ENCODE data around the gene ANAPC2. TPM values are rescaled to one million over a fixed set of nuclear protein-coding genes. Genes with fewer than 3 reads are reported as not detected.
A peak's percentile ranks its signal among the peaks of the same experiment; 100 is the strongest.

ANAPC2 gene
- total RNA-seq, 1 experiment from 2014 or later: 23.1 TPM

GRCh38 chr9:137227054-137227852 lies 38.9 kb upstream of the ANAPC2 start, which contains the start of gene RNF224:
RNF224 (plus strand) TSS chr9:137227502; CDS start chr9:137228336, 834 bp downstream.
- DNase-seq (ENCODE audit: low spot score): peak; percentile 91

- DNase-seq (ENCODE audit: low spot score): peak; percentile 94
Observed at GRCh38 chr9:137226338-137227053, 38.1 kb upstream of the ANAPC2 start.

- no peak for DNase-seq (ENCODE audit: low spot score)
Observed at GRCh38 chr9:137225699-137226331, 37.5 kb upstream of the ANAPC2 start.

GRCh38 chr9:137224830-137225694 lies 36.7 kb upstream of the ANAPC2 start, which contains the start of gene CYSRT1:
CYSRT1 (plus strand) TSS chr9:137225174; CDS start chr9:137225622, 448 bp downstream.
- no peak for DNase-seq (ENCODE audit: low spot score)

- peak; percentile 100 for DNase-seq (ENCODE audit: low spot score)
Observed at GRCh38 chr9:137223078-137223970, 35.0 kb upstream of the ANAPC2 start.

GRCh38 chr9:137222190-137223077 lies 34.1 kb upstream of the ANAPC2 start, which contains the start of gene RNF208:
RNF208 (minus strand) TSS chr9:137222240; CDS start chr9:137221212, 1,028 bp downstream.
- no peak for DNase-seq (ENCODE audit: low spot score)

- no peak for DNase-seq (ENCODE audit: low spot score)
Observed at GRCh38 chr9:137221506-137222111, 33.2 kb upstream of the ANAPC2 start.

- no peak for DNase-seq (ENCODE audit: low spot score)
Observed at GRCh38 chr9:137221095-137221505, 32.7 kb upstream of the ANAPC2 start.

- no peak for DNase-seq (ENCODE audit: low spot score)
Observed at GRCh38 chr9:137220317-137221094, 32.1 kb upstream of the ANAPC2 start.

GRCh38 chr9:137219757-137220316 lies 31.5 kb upstream of the ANAPC2 start:
- DNase-seq (ENCODE audit: low spot score): no peak

- DNase-seq (ENCODE audit: low spot score): peak; percentile 92
Observed at GRCh38 chr9:137218754-137219271, 30.5 kb upstream of the ANAPC2 start.

- DNase-seq (ENCODE audit: low spot score): no peak
Observed at GRCh38 chr9:137218212-137218753, 29.9 kb upstream of the ANAPC2 start.

GRCh38 chr9:137217276-137218211 lies 29.2 kb upstream of the ANAPC2 start:
- no peak for DNase-seq (ENCODE audit: low spot score)

- DNase-seq (ENCODE audit: low spot score): no peak
Observed at GRCh38 chr9:137216188-137216965, 28.0 kb upstream of the ANAPC2 start.

All from A172 (cell line).